NCI-H446 treated with DMSO at 0.1 percent for 48 hours (cell line): ENCODE results near the gene GCNA.

Experiments used
- DNase-seq: peaks from one replicate; lab custom pipeline; 2025; lab: John Stamatoyannopoulos, UW

Gene GCNA

DNA sequence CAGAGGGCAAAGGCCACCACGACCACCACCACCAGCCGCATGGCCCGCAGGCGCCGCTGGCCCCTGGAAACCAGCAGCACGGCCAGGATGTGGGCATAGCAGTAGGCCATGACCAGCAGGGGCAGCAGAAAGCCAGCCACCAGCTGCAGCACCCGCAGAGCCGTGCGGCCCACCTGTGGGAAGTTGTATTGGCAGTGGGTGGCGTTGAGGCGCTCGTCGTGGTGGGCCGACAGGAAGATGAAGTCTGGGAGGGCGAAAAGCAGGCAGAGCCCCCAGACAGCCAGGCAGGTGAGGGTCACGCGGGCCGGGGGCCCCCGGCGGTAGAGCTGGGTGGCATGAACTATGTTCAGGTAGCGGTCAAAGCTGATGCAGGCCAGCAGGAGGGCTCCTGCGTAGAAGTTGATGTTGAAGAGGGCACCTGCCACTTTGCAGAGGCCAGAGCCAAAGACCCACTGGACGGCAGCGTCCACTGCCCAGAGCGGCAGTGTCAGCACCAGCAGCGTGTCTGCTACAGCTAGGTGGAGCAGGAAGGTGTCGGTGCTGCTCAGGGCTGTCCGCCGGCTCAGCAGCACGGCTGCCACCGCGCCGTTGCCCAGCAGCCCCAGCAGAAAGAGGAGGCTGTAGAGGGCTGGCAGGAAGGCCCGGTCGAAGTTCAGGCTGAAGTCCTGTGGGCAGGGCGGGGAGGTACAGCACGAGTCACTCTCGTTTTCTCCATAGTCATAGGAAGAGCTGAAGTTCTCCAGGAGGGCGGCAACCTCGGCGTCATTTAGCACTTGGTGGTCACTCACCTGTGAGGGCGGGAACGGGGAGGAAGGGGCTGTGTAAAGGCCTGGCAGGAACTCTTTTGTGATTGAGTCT, 38.7 kb downstream of the GCNA start:
- no peak for DNase-seq

DNA sequence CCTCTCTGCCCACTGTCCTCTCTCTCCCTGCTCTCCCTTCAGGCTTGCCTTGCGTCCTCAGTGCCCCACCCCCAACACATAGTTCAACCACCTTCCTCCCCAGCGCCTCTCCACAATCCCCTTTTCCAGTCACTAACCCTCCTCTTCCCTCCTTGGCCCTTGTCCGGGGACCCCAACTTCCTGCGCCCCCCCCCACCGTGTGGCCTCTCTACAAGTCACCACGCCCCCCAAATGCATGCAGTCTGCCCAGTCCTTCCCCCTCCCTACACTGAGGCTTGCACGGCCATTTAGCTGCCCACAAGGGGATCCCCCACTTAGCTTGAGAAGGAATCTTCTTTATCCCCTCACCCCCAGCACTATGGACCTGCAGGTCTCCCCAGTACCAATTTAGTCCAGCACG, 39.5 kb downstream of the GCNA start:
- no peak for DNase-seq

DNA sequence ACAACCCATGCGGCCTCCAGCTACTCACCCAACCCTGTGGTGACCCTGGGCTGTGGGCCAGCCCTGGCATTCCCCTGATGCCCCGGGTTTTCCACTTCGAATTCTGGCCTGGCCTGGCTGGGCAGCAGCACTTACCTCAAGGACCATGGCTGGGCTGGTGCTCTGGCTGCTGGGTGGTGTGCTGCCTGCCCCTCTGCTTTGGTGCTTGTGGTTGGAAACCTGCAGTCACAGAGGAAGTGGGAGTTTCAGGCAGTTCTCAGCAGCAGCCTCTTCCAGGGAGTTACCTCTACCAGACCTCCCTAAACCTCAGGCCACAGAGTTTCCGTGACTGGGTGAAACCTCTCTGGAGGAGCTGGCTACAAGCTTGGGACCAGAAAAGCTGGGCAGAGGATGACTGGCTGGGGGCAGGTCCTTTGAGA, 40.1 kb downstream of the GCNA start, which contains the start of gene CXCR3:
Gene CXCR3, minus strand, starts transcription at position 209 of the 419 bp plus-strand sequence. Its CDS starts 62 bp downstream, at position 147.
- no peak for DNase-seq

- DNase-seq, result no peak
Measured at GRCh38 chrX:71618787-71619186, 40.5 kb downstream of the GCNA start.

DNA sequence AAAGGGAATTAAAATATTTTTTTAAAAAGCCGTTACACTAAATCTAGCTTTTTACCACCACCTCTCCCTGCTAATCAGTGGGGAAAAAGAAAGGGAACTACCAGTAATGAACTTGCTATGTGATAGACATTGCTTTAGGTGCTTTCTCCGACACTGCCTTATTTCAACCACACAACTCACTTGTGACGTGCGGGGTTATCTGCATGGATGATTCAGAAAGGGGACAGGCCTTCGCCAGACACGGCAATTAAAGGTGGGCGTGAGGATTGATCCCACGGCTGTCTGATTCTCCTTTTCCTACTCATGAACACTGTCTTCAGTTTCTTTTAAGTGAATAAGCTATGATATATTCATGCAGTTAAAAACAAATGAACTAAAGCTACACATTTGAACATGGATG, 41.0 kb downstream of the GCNA start:
- no peak for DNase-seq

DNA sequence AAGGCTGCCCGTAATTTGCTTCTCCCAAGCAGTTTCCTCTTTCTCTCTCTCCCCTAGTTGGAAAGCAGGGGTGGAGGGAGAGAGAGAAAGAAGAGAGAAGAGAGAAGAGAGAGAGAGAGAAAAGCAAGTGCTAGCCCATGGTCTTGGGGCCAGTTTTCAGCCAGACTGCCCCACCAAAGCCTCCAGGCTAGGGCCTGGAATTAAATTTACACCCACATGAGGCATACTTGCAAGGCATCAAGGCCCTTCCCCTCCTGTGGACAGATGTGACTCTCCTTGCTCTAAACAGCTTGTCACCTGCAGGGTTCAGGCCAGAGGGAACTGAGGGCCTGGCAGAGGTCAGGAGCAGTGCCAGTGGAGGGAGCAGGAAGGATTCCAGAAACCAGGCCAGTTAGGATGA, 41.7 kb downstream of the GCNA start:
- no peak for DNase-seq

DNA sequence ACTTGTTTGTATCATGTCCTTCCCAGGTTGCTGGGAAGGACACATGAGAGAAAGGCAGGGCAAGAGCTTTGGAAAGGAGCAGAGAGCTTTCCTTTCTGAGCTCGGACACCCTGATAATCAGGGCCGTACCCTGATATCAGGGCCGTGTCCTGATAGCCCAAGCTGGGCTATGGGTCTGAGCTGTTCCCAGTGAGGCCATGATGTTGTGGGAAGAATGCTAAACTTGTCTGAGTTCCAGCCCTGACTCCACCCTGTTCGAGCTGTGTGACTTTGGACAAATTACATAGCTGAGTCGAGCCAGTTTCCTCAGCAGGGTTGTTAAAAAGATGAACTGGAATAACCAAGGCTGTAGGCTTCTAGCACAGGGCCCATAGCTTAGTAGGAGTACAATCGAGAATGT, 43.4 kb downstream of the GCNA start:
- no peak for DNase-seq

- DNase-seq, result no peak
Measured at GRCh38 chrX:71622032-71622575, 43.9 kb downstream of the GCNA start.

GRCh38 chrX:71622576-71623450, 44.6 kb downstream of the GCNA start:
- peak; percentile 30 for DNase-seq

- DNase-seq, result no peak
Measured at GRCh38 chrX:71623714-71624113, 45.5 kb downstream of the GCNA start.

- DNase-seq, result no peak
Measured at GRCh38 chrX:71625471-71625870, 47.2 kb downstream of the GCNA start.

DNA sequence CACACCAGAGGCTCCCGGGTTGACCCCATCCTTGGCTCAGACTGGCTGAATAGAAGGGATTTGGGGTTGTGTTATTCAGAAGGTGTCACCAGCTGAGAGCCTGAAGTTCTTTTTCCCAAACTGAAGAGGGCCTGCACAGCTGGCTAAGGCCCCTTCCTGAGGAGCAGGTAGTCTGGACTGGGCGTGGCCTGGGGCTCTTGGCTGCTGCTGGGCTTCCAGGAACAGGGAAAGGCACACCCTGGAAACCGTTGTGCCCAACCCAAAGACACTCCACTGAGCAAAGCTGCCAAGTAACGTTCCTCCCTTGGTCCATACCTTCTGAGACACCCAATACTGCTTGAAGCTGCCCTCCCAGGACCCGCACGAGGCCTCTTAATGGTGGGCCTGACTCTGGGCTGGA, 48.3 kb downstream of the GCNA start:
- no peak for DNase-seq

DNA sequence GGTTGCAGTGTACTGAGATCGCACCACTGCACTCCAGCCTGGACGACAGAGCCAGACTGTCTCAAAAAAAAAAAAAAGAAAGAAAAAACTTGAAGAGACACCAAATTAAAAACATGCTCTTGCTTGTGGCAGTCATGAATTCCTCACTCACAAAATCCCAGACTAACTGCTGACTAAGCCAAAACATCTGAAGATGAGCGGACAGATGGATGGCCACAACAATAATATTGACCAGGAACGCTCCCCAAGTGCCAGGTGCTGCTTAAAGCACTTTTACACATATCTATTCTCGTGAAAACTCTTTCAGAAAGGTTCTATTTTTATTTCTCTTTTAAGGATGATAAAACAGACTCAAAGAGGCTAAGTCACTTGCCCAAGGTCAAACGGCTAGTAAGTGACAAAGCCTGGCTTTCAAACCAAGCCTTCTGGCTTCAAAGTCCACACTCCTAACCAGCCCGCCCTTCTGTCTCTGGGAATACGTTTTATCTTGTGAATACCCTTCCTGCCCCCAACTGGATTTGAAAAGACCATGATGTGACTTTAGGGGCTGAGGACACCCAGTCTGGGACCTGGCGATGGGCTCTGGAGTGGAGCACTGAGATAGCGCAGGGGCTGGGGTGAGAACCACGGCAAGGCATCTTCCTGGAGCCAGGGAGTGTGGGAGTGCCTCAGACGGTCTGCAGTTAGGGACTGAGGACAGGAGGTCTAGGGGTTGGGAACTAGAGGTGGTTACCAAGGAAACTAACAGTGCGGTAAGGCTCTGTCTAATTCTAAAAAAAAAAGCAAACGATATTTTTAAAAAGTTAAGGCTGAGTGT, 49.6 kb downstream of the GCNA start:
- no peak for DNase-seq

- no peak for DNase-seq
Measured at GRCh38 chrX:71629467-71629866, 51.2 kb downstream of the GCNA start.

DNA sequence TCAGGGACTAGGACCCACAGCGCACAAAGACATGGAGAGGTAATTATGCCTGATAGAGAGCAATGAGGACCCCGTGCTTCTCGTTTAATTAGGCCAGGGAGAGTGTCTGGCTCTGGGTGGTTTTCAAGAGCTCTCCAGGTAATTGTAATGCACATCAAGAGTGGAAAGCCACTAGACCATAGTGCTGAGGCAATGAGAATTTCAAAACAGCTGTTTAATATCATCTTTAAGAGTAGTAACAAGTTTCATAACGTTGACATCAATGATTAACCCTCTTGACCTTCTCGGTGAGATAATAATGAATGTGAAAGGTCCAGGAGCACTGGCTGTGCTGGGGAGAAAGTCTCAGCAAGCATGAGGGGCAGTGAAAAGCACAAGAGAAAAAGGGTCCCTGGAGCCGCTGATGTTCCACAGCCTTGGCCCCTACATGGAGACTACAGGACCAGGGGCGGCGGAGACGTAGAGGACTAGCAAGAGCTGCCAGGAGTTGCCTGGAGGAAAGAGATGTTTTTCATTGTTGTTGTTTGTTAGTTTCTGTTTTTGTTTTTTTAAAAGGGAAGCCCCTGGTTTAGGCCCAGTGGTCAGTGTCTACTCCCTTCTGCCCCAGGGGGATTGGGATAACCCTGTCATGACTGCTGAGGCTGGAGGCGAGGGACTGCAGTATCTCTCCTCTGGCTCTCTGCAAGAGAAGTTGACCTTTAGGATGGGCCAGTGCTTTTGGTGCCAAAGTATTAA, 54.9 kb downstream of the GCNA start:
- no peak for DNase-seq

DNA sequence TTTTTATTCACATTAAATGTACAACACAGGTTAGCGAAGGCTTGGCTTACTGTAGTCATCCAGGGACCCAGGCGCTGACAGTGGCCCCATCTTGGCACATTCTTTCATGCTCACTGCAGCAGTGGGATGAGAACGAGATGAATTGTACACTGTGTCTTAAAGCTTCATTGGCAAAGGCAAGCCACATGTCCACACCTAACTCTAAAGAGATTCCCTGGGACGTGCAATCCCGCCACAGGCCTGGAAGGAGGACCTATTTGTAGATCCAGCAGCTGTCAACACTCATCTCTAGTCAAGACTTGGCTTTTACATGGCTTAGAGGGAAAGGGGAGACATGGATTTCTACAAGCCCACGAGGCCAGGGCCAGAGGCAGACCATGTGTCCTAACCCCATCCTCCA, 56.1 kb downstream of the GCNA start:
- DNase-seq, result no peak

DNA sequence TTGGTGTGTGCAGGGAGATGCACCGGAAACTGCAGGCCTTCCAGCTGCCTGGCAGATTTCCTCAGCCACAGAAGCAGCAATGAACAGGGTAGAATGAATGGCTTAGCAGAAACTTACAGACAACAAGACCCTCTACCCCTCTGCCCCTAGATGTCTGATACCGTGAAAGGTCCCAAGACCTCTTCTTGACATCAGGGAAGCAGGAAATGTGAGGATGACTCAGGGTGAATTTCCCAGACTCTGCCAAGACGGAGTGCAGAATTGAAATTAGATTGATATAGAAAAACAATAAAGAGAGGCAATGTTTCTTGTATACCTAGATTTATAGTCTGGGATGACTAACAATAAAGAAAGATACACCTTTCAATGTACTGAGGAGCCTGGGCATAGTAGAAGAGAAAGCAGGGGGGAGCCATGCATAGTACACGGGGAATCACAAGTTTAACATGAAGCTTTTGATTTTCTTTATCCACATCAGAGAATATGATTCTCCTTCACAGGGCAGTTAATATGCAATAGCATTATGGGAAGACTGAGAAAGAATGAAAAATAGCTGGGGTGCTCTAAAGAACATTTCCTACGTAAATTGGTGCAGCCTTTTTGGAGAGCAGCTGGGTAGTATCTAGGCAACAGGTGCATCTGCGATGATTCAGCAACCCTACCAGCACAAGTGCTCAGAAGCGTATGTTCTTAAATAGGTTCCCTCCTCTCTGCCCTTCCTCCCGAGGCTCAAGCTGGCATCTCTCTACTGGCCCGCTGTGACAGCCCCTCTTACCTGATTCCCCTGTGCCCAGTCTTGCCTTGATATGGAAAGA, 58.4 kb downstream of the GCNA start:
- no peak for DNase-seq

DNA sequence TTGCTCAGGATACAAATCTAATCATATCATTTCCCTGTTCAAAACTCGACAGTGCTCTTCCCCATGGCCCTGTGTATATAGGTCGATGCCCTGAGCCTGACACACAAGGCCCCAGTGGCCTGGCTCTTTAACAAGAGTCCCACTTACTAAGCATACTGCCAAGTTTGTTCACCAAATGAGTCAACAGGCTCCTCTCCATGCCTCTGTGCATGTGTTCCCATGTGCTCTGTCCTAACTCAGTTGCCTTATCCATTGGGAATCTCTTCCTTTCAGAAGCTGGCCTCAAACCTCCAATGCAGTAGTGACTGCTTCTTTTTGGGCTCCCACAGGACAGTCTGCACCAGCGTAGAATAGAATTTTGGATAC, 59.0 kb downstream of the GCNA start:
- DNase-seq, result no peak

GRCh38 chrX:71637848-71638247, 59.6 kb downstream of the GCNA start:
- no peak for DNase-seq

- DNase-seq, result no peak
Measured at GRCh38 chrX:71638409-71638808, 60.2 kb downstream of the GCNA start.
